ENCODE measurements around the gene HSPB1. TPM values are rescaled to one million over a fixed set of nuclear protein-coding genes. Genes with fewer than 3 reads are reported as not detected.
A peak's percentile ranks its signal among the peaks of the same experiment; 100 is the strongest.
"Not testable (repeated sequence)": the region's sequence is repeated elsewhere in the genome, so short reads cannot be mapped to it uniquely, and the experiment has no call there.

HSPB1 gene
- total RNA-seq, 2 donors from 2014 or later = 1,006 to 1,433 TPM

- H3K4me1 ChIP-seq = peaks cover 0 to 37% of the 10 kb centered on the region in 2 donors
- H3K27me3 ChIP-seq = no peaks in the 10 kb centered on the region
- peak overlapping the region; percentile 57 to 58 for H3K27ac ChIP-seq
- no peak for DNase-seq (ENCODE audit: low spot score)
- no peak overlapping the region for H3K4me3 ChIP-seq
- no peak for TF ChIP-seq CTCF (IDR thresholded peaks at IDR 0.05)
- no peaks in the 10 kb centered on the region for H3K9me3 ChIP-seq
- no peaks in the 10 kb centered on the region for H3K36me3 ChIP-seq
These were observed 7.9 kb downstream of the HSPB1 start for GRCh38 chr7:76310102-76310957.

GRCh38 chr7:76311838-76312237 lies 9.4 kb downstream of the HSPB1 start:
- not testable (repeated sequence) for H3K27me3 ChIP-seq; H3K27ac ChIP-seq; H3K9me3 ChIP-seq; H3K4me3 ChIP-seq; H3K36me3 ChIP-seq; DNase-seq (ENCODE audit: low spot score)
- H3K4me1 ChIP-seq = peaks cover 0 to 23% of the 10 kb centered on the region in 2 donors

- Histone ChIP-seq H3K27me3 (no peaks in the 10 kb centered on the region), H3K4me3 (no peak overlapping the region), H3K36me3 (no peaks in the 10 kb centered on the region), H3K27ac (peak overlapping the region in 1 of 2 donors; percentile 49), H3K9me3 (no peaks in the 10 kb centered on the region), H3K4me1 (peaks cover 0 to 30% of the 10 kb centered on the region in 2 donors)
- DNase-seq (ENCODE audit: low spot score) = peak; percentile 98
- TF ChIP-seq CTCF (IDR thresholded peaks at IDR 0.05) = peak; percentile 99 to 100
These were observed 11.7 kb downstream of the HSPB1 start for GRCh38 chr7:76314042-76314721.

- H3K9me3 ChIP-seq; H3K36me3 ChIP-seq; DNase-seq (ENCODE audit: low spot score); H3K27ac ChIP-seq; H3K27me3 ChIP-seq; H3K4me3 ChIP-seq: not testable (repeated sequence)
- peaks cover 0 to 36% of the 10 kb centered on the region in 2 donors for H3K4me1 ChIP-seq
These were observed 12.3 kb downstream of the HSPB1 start for GRCh38 chr7:76314740-76315139.

GRCh38 chr7:76315364-76315763 lies 12.9 kb downstream of the HSPB1 start:
- no peaks in the 10 kb centered on the region for H3K36me3 ChIP-seq
- H3K4me1 ChIP-seq = peaks cover 0 to 39% of the 10 kb centered on the region in 2 donors
- no peak overlapping the region for H3K27ac ChIP-seq
- no peak for DNase-seq (ENCODE audit: low spot score)
- no peak for TF ChIP-seq CTCF (IDR thresholded peaks at IDR 0.05)
- H3K9me3 ChIP-seq = no peaks in the 10 kb centered on the region
- no peaks in the 10 kb centered on the region for H3K27me3 ChIP-seq
- no peak overlapping the region for H3K4me3 ChIP-seq

GRCh38 chr7:76316984-76317781 lies 14.7 kb downstream of the HSPB1 start:
- H3K27me3 ChIP-seq = no peaks in the 10 kb centered on the region
- H3K4me3 ChIP-seq = peak overlapping the region; percentile 61 to 75
- no peak for TF ChIP-seq CTCF (IDR thresholded peaks at IDR 0.05)
- no peaks in the 10 kb centered on the region for H3K36me3 ChIP-seq
- no peak for DNase-seq (ENCODE audit: low spot score)
- peaks cover 0 to 37% of the 10 kb centered on the region in 2 donors for H3K4me1 ChIP-seq
- peak overlapping the region; percentile 97 to 98 for H3K27ac ChIP-seq
- no peaks in the 10 kb centered on the region for H3K9me3 ChIP-seq
